Esophagus (tissue), 2 donors: Measurements from ENCODE around the gene SHANK1. TPM values are rescaled to one million over a fixed set of nuclear protein-coding genes. Genes with fewer than 3 reads are reported as not detected.

Experiments
- H3K27ac ChIP-seq, 2 donors: one replicate each; pipeline ENCODE4 v1.5.1; 2013; ENCODE audit warnings: low read depth in 2 of 2, mild to moderate bottlenecking in 2 of 2, inconsistent platforms in 1 of 2, low read length in 1 of 2, moderate library complexity in 1 of 2
- H3K27me3 ChIP-seq, 2 donors: one replicate each; pipeline ENCODE4 v1.6.1; 2013; ENCODE audit warnings: low read length in 2 of 2, control low read depth in 1 of 2, mild to moderate bottlenecking in 1 of 2; ENCODE audit not compliant: insufficient read depth in 2 of 2, control insufficient read depth in 1 of 2
- H3K36me3 ChIP-seq, 2 donors: one replicate each; pipeline ENCODE4 v1.6.1; 2013; ENCODE audit warnings: low read length in 1 of 2; ENCODE audit not compliant: control insufficient read depth in 2 of 2, insufficient read depth in 2 of 2
- H3K4me1 ChIP-seq, 2 donors: one replicate each; pipeline ENCODE4 v1.6.1; 2013; ENCODE audit warnings: low read length in 1 of 2; ENCODE audit not compliant: control insufficient read depth in 2 of 2, insufficient read depth in 2 of 2
- H3K4me3 ChIP-seq, 2 donors: one replicate each; pipeline ENCODE4 v1.5.1; 2013; ENCODE audit warnings: low read length in 2 of 2, mild to moderate bottlenecking in 2 of 2, low read depth in 1 of 2, moderate library complexity in 1 of 2
- H3K9me3 ChIP-seq, 2 donors: one replicate each; pipeline ENCODE4 v1.6.1; 2013; ENCODE audit warnings: mild to moderate bottlenecking in 2 of 2, low read depth in 1 of 2, low read length in 1 of 2, moderate library complexity in 1 of 2; ENCODE audit not compliant: control insufficient read depth in 2 of 2, insufficient read depth in 1 of 2
- WGBS, 2 donors: extraction: QIAGEN DNeasy Blood & Tissue Kit; methylation state at CpG; one replicate each; pipeline ENCODE4 v1.1.7; 2013; 5-methylcytosine and 5-hydroxymethylcytosine counted together
- polyA plus RNA-seq, 2 donors: library from polyadenylated mRNA; stranded (reverse); fragments of 200-250 nt; gene quantifications; one replicate each; pipeline ENCODE4 v1.2.3, GENCODE V29; 2013
- donor health status: healthy with polysubstance abuse.
- donor health status: Bipolar disorder and iron deficiency.

The SHANK1 gene
- polyA plus RNA-seq, 2 donors = 0.06 to 0.13 TPM

- Histone ChIP-seq H3K4me1 (no peaks in the 10 kb centered on the region), H3K27me3 (peaks cover 0 to 2% of the 10 kb centered on the region in 2 donors), H3K4me3 (no peak overlapping the region), H3K27ac (no peak overlapping the region), H3K9me3 (no peaks in the 10 kb centered on the region), H3K36me3 (no peaks in the 10 kb centered on the region)
- 77 to 78% methylated on average over 23 of the region's 23 CpGs for WGBS, 2 donors
These were observed 19.7 kb upstream of the SHANK1 start for GRCh38 chr19:50739132-50739913.

- 61 to 75% methylated on average over 5 of the region's 5 CpGs for WGBS, 2 donors
- no peak overlapping the region for H3K27ac ChIP-seq
- H3K27me3 ChIP-seq = peaks cover 0 to 2% of the 10 kb centered on the region in 2 donors
- H3K36me3 ChIP-seq = no peaks in the 10 kb centered on the region
- H3K4me1 ChIP-seq = no peaks in the 10 kb centered on the region
- no peak overlapping the region for H3K4me3 ChIP-seq
- no peaks in the 10 kb centered on the region for H3K9me3 ChIP-seq
These were observed 16.7 kb upstream of the SHANK1 start for GRCh38 chr19:50736338-50736737.

- Histone ChIP-seq H3K27ac (no peak overlapping the region), H3K27me3 (peaks cover 0 to 2% of the 10 kb centered on the region in 2 donors), H3K4me3 (no peak overlapping the region), H3K36me3 (no peaks in the 10 kb centered on the region), H3K4me1 (no peaks in the 10 kb centered on the region), H3K9me3 (no peaks in the 10 kb centered on the region)
- 53 to 65% methylated on average over 7 of the region's 7 CpGs for WGBS, 2 donors
These were observed 16.3 kb upstream of the SHANK1 start for GRCh38 chr19:50735869-50736268.

GRCh38 chr19:50729894-50730293 is 10.3 kb upstream of the SHANK1 start:
- Histone ChIP-seq H3K36me3 (no peaks in the 10 kb centered on the region), H3K9me3 (no peaks in the 10 kb centered on the region), H3K27me3 (no peaks in the 10 kb centered on the region), H3K27ac (no peak overlapping the region), H3K4me1 (peaks cover 13 to 17% of the 10 kb centered on the region in 2 donors), H3K4me3 (no peak overlapping the region)
- 74 to 78% methylated on average over 5 of the region's 5 CpGs for WGBS, 2 donors

- no peak overlapping the region for H3K4me3 ChIP-seq
- H3K27me3 ChIP-seq = no peaks in the 10 kb centered on the region
- peaks cover 15 to 22% of the 10 kb centered on the region in 2 donors for H3K4me1 ChIP-seq
- H3K36me3 ChIP-seq = no peaks in the 10 kb centered on the region
- no peaks in the 10 kb centered on the region for H3K9me3 ChIP-seq
- WGBS, 2 donors = 20 to 21% methylated on average over 39 of the region's 39 CpGs
- no peak overlapping the region for H3K27ac ChIP-seq
These were observed 8.6 kb upstream of the SHANK1 start for GRCh38 chr19:50728084-50728737.

GRCh38 chr19:50725911-50726230 is 6.3 kb upstream of the SHANK1 start:
- Histone ChIP-seq H3K4me3 (peak overlapping the region; percentile 56 to 61), H3K4me1 (peaks cover 15 to 30% of the 10 kb centered on the region in 2 donors), H3K27me3 (no peaks in the 10 kb centered on the region), H3K27ac (no peak overlapping the region), H3K9me3 (no peaks in the 10 kb centered on the region), H3K36me3 (no peaks in the 10 kb centered on the region)
- WGBS, 2 donors = 72 to 73% methylated on average over 9 of the region's 9 CpGs

- Histone ChIP-seq H3K4me3 (peak overlapping the region; percentile 56 to 61), H3K36me3 (no peaks in the 10 kb centered on the region), H3K4me1 (peaks cover 15 to 30% of the 10 kb centered on the region in 2 donors), H3K27ac (peak overlapping the region; percentile 29 to 67), H3K9me3 (no peaks in the 10 kb centered on the region), H3K27me3 (no peaks in the 10 kb centered on the region)
- WGBS, 2 donors = 3% methylated on average over 51 to 52 of the region's 52 CpGs
These were observed 5.8 kb upstream of the SHANK1 start for GRCh38 chr19:50725218-50725910.

- no peaks in the 10 kb centered on the region for H3K9me3 ChIP-seq
- no peaks in the 10 kb centered on the region for H3K27me3 ChIP-seq
- peaks cover 15 to 33% of the 10 kb centered on the region in 2 donors for H3K4me1 ChIP-seq
- H3K36me3 ChIP-seq = no peaks in the 10 kb centered on the region
- H3K4me3 ChIP-seq = peak overlapping the region; percentile 56 to 61
- H3K27ac ChIP-seq = peak overlapping the region; percentile 61 to 67
- 1 to 2% methylated on average over 56 to 65 of the region's 65 CpGs for WGBS, 2 donors
These were observed 5.1 kb upstream of the SHANK1 start for GRCh38 chr19:50724522-50725217.

GRCh38 chr19:50723735-50724521 is 4.3 kb upstream of the SHANK1 start:
- peak overlapping the region; percentile 61 to 67 for H3K27ac ChIP-seq
- H3K9me3 ChIP-seq = no peaks in the 10 kb centered on the region
- H3K4me1 ChIP-seq = peaks cover 15 to 33% of the 10 kb centered on the region in 2 donors
- no peaks in the 10 kb centered on the region for H3K27me3 ChIP-seq
- H3K4me3 ChIP-seq = peak overlapping the region; percentile 56
- H3K36me3 ChIP-seq = no peaks in the 10 kb centered on the region
- 6 to 9% methylated on average over 30 to 31 of the region's 31 CpGs for WGBS, 2 donors
